NCI-H2171 treated with DMSO at 0.1 percent for 48 hours (cell line): Measurements from ENCODE around the gene FAM186B.
A peak's percentile ranks its signal among the peaks of the same experiment; 100 is the strongest.
"Not testable (repeated sequence)": the region's sequence is repeated elsewhere in the genome, so short reads cannot be mapped to it uniquely, and the experiment has no call there.

ENCODE experiments used
- DNase-seq: peaks from one replicate; lab custom pipeline; 2025; lab: John Stamatoyannopoulos, UW

FAM186B gene

GRCh38 chr12:49633703-49634345 is 28.4 kb upstream of the FAM186B start:
- DNase-seq = no peak

DNA sequence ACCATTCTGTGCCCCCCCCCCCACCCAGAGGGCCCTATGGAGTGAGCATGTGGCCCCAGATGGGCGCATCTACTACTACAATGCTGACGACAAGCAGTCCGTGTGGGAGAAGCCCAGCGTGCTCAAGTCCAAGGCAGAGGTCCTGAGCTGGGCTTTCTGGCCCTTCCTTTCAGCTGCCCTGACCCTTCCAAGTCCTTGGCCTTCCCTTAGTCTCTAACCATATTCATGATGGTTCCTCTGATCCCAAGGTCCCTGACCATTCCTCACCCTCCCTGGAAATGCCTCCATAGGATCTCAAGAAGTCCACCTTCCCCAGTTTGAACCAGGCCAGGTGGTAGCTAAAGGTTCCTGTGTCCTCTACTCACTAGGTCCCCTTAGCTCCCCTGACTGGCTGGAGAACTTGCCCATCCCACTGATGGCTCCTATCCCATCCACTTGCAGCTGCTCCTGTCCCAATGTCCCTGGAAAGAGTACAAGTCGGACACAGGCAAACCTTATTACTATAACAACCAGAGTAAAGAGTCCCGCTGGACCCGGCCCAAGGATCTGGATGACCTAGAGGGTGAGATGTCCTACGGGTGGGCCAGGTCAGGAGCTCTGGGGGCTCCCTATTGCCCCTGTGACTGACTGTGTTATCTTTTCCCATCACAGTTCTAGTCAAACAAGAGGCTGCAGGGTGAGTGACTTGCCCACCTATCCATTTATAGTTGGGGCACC is 27.7 kb upstream of the FAM186B start:
- DNase-seq = no peak

DNA sequence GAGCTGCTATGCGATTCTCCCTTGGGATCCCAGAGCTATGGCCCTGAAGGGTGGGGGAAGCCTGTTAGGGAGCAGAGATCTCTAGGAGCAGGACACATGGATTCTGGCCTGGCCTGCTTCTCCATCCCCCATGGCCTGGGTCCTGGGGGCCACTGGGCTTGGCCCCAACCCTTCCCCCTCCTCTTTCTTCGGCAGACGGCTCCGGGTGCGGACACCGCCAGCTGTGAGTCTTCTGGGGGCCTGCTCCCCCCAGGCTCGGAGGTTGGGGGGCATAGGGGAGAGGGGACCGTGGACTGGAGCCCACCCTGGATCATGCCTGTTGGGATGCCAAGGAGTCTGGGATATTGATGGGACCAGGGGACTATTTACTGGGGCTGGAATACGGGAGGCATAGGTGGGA is 27.0 kb upstream of the FAM186B start:
- no peak for DNase-seq

DNA sequence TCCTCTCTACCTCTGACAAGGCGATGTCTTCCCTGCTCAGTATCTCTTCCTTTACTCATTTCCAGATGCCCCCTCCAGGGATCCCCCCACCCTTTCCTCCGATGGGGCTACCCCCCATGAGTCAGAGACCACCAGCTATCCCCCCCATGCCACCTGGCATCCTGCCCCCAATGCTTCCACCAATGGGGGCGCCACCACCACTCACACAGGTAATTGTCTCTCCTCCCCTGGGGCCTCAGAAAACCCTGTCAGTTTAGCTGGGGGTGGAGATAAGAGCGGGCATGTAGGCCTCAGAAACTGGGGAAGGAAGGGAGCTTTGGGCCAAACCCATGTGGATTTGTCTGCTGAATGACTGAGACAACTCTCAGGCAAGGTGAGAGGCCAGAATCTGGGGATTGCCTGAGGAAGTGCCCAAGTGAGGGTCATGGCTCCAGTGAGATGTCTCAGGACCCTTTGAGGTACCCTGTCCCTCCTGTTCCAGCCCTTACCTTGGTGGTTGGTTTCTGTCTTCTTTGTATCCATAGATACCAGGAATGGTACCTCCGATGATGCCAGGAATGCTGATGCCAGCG is 26.0 kb upstream of the FAM186B start:
- DNase-seq = no peak

DNA sequence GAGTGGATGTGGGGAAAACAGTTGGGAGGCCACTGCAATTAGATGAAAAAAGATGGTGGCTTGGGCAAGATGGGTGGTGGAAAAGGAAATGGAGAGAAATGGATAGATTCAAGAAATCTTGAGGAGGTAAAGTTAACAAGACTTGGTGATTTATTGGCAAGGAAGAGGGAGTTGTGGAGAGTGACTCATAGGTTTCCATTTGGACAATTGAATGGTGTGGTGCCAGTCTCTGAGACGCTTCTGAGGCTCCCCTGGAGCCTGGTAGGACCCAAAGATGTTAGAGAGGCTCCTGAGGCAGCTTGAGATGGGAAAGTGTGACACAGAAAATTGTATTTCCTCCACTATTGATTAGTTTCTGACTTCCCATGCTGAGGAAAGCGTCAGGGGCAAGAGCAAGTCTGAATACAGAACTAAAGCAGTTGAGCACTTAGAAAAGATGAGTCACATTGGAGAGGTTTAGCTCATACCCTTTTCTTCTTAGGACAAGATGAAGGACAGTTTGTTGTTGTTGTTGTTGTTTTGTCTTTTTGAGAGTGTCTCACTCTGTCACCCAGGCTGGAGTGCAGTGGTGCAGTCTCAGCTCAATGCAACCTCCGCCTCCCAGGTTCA is 22.4 kb upstream of the FAM186B start:
- DNase-seq = no peak

- no peak for DNase-seq
Observed at GRCh38 chr12:49626836-49627235, 21.4 kb upstream of the FAM186B start.

GRCh38 chr12:49626169-49626835 is 20.9 kb upstream of the FAM186B start:
- no peak for DNase-seq

DNA sequence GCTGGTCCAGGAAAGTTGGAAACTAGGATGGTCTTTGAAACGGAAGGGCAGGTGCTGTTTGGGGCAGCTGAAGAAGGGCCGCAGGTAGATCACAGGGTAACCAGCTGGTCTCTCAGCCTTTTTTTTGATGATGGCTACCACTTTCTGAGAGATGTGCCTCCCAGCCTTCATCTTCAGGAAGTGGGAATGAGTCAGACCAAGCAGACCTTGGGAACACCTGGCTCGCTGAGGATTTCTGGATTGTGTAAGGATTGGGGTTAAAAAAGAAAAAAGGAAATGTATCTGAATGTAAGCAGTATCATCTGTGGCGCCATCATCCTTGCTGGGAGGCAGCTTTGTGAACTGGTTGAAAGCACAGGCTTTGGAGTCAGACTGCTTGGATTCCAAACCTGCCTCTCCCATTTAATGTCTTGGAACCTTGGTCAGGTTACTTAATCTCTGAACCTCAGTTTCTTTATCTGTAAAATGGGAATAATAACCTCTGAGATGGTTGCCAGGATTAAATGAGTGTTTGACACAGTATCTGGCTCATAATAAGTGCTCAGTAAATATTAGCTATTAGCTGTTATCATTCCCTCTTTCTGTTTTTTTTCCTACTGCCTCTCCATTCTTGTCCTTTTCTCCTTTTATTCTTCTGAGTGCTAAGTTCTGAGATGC is 19.6 kb upstream of the FAM186B start:
- no peak for DNase-seq

DNA sequence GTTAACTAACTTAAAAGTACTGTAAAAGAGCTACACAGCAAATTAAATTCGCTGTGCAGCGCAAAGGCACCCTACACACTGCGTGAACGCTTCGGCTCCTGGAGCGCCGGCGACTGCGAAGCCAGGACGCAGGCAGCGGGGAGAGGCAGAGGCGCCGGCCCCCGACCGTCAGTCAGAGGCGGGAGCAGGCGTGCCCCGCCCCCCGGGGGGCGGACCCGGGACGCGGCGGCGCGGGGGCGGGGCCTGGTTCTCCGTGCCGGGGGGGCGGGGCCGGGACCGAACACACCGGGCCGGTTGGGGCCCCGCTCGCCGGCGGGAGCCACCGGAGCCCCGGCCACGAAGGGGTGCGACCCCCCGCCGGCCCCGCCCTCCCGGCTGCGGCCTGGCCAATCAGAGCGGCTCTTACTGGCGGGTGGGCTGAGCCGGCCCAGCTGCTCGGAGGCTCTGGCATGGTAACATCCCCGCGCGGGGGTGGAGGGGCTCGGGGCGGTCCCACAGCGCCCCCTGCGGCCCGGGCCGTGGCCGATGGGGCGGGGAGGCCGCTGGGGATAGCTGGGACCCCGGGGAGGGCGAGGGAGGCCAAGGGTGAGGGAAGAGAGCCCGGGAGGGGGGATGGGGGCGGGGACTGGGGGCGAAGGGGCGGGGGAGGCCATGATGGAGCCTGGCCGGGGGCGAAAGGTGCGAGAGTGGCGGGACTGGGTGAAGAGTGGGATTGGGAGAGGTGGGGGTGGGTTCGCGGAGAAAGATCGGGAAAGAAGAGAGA is 17.9 kb upstream of the FAM186B start, which contains the start of gene PRPF40B:
TSS of gene PRPF40B (plus strand) at position 420 of the 763 bp plus-strand sequence. CDS start at position 450, 30 bp downstream.
- DNase-seq = peak; percentile 90

- DNase-seq = peak; percentile 60
Observed at GRCh38 chr12:49622501-49623141, 17.2 kb upstream of the FAM186B start.

DNA sequence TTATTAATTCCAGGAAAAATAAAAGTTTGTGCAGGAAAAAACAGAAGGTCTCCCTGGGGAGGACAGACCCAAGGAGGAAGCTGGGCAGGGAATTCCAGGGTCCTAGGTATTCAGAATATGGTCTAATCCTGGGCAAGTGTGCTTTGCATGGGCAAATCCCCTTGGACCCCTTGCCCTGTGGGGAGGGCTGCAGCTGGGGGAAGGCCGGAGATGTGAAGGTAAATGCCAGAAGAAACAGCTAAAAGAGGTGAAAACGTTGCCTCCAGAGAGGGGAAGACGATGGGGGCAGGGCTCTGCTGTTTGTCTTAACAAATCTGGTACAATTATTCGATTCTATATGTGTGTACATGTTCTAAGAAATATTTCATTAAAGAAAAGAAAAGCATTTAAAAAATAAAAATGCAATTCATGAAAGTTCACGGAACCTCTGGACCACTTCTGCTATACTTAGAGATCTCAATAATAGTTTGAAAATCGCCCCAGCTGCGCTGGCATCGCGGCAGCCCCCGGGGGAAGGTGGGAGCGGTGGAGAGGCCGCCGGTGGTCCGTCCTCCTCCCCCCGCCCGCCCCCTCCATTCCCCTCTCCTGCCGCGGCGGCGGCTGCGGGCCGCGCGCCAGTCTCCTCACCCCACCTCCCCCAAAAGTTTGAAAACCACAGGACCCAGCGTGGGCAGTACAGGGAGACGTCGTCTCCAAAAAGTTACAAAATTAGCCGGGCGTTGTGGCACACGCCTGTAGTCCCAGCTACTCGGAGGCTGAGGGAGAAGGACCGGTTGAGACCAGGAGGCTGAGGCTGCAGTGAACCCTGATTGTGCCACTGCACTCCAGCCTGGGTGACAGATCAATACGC is 16.4 kb upstream of the FAM186B start:
- DNase-seq = no peak

GRCh38 chr12:49619286-49619685 is 13.8 kb upstream of the FAM186B start:
- DNase-seq = peak; percentile 21

DNA sequence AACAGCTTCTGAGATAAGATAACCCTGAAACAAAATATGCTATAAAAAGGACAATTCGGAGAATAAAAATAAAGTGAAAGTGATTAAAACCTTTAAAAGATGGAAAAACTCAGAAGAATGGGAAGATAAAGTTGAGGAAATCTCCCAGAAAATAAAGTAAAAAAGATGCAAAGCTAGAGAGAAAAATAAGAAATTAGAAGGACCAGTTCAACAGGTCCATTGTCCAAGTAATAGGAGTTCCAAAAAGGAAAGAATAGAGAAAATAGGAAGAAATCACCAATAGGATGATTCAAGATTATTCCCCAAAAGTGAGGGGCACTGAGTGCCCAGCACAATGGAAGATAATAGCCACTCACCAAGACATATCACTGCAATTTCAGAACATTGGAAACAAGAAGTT is 13.1 kb upstream of the FAM186B start:
- no peak for DNase-seq

DNA sequence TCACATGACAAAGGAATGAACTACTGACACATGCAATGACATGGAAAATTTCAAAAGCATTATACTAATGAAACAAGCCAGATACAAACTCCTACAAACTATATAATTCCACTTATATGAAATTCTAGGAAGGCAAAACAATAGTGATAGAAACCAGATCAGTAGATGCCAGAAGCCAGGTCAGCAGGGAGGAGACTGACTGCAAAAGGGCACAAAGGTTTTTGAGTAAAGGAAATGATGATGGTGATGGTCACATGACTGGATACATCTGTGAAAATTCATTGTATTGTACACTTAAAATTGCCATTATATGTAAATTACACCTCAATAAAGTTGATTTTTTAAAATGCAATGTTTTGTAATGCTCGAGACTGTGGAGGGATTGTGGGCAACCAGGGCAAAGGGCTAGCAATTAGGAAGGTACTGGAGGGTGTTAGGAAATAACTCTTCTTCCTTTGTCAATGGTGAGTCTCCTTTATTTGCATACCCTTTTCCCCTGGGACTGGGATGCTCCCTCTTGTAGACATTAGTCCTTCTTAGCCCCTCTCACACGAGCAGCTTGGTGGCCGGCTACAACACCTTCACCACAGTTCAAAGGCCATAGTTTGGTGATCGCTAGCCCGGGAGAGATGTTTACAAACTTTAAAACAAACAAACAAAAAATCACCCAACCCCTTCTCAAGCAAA is 11.2 kb upstream of the FAM186B start:
- DNase-seq = no peak

- DNase-seq = no peak
Observed at GRCh38 chr12:49615725-49616124, 10.3 kb upstream of the FAM186B start.

GRCh38 chr12:49612210-49612609 is 6.8 kb upstream of the FAM186B start:
- no peak for DNase-seq

GRCh38 chr12:49610785-49611184 is 5.3 kb upstream of the FAM186B start:
- DNase-seq = not testable (repeated sequence)

DNA sequence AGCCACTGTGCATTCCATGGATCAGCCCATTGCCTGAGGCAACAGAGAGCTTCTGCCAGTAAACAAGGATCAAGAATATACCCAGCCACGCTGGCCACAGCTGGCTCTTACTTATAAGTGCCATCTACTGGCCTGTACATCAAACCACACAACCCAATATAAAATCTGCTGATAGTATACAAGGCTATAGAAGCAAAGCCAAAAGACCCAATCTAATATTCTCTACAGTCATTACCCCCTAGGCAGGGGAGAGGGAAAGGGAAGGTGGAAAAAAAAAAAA is 4.4 kb upstream of the FAM186B start:
- no peak for DNase-seq
